Measurements from ENCODE around the gene CAPSL. TPM values are rescaled to one million over a fixed set of nuclear protein-coding genes. Genes with fewer than 3 reads are reported as not detected.
A peak's percentile ranks its signal among the peaks of the same experiment; 100 is the strongest.
"Not testable (repeated sequence)": the region's sequence is repeated elsewhere in the genome, so short reads cannot be mapped to it uniquely, and the experiment has no call there.

CAPSL gene
- total RNA-seq, 2 donors from 2014 or later, result 1.1 TPM; not detected in 1

- Mint-ChIP-seq H3K27ac (peak overlapping the region; percentile 71), H3K27me3 (no peaks in the 10 kb centered on the region), H3K4me1 (peaks cover 38% of the 10 kb centered on the region), H3K4me3 (peak overlapping the region; percentile 45), H3K36me3 (ENCODE audit: low read depth) (peaks cover 78% of the 10 kb centered on the region), H3K9me3 (peaks cover 16% of the 10 kb centered on the region)
- ATAC-seq (replicated peaks), result peak; percentile 51
These were observed 61.5 kb downstream of the CAPSL start for GRCh38 chr5:35876922-35877321.

- peaks cover 83% of the 10 kb centered on the region for H3K36me3 Mint-ChIP-seq (ENCODE audit: low read depth)
- peaks cover 38% of the 10 kb centered on the region for H3K4me1 Mint-ChIP-seq
- peak; percentile 65 for ATAC-seq (replicated peaks)
- H3K27me3 Mint-ChIP-seq, result no peaks in the 10 kb centered on the region
- peak overlapping the region; percentile 45 for H3K4me3 Mint-ChIP-seq
- H3K27ac Mint-ChIP-seq, result peak overlapping the region; percentile 71
- H3K9me3 Mint-ChIP-seq, result peaks cover 16% of the 10 kb centered on the region
These were observed 62.0 kb downstream of the CAPSL start for GRCh38 chr5:35876454-35876853.

- peaks cover 31% of the 10 kb centered on the region for H3K4me1 Mint-ChIP-seq
These were observed 67.8 kb downstream of the CAPSL start for GRCh38 chr5:35870605-35871004.

GRCh38 chr5:35869685-35870277, 68.6 kb downstream of the CAPSL start:
- ATAC-seq (replicated peaks), result peak; percentile 26
- H3K4me3 Mint-ChIP-seq, result no peak overlapping the region
- H3K27ac Mint-ChIP-seq, result peak overlapping the region; percentile 81
- H3K27me3 Mint-ChIP-seq, result no peaks in the 10 kb centered on the region
- peaks cover 100% of the 10 kb centered on the region for H3K36me3 Mint-ChIP-seq (ENCODE audit: low read depth)
- peaks cover 38% of the 10 kb centered on the region for H3K4me1 Mint-ChIP-seq
- H3K9me3 Mint-ChIP-seq, result peaks cover 7% of the 10 kb centered on the region

More at GRCh38 chr5:35870605-35871004, 67.8 kb downstream of the CAPSL start:
- Mint-ChIP-seq H3K4me3 (no peak overlapping the region), H3K27ac (peak overlapping the region; percentile 61), H3K27me3 (no peaks in the 10 kb centered on the region), H3K9me3 (peaks cover 7% of the 10 kb centered on the region), H3K36me3 (ENCODE audit: low read depth) (peaks cover 100% of the 10 kb centered on the region)
- no peak for ATAC-seq (replicated peaks)

- H3K9me3 Mint-ChIP-seq, result no peaks in the 10 kb centered on the region
- peaks cover 40% of the 10 kb centered on the region for H3K4me1 Mint-ChIP-seq
- no peak for ATAC-seq (replicated peaks)
- peaks cover 100% of the 10 kb centered on the region for H3K36me3 Mint-ChIP-seq (ENCODE audit: low read depth)
- H3K4me3 Mint-ChIP-seq, result peak overlapping the region; percentile 38
- H3K27ac Mint-ChIP-seq, result peak overlapping the region; percentile 81
- H3K27me3 Mint-ChIP-seq, result no peaks in the 10 kb centered on the region
These were observed 70.4 kb downstream of the CAPSL start for GRCh38 chr5:35867998-35868397.

- Mint-ChIP-seq H3K4me3 (peak overlapping the region; percentile 87), H3K36me3 (ENCODE audit: low read depth) (peaks cover 100% of the 10 kb centered on the region), H3K27me3 (no peaks in the 10 kb centered on the region), H3K27ac (peak overlapping the region; percentile 78), H3K9me3 (no peaks in the 10 kb centered on the region), H3K4me1 (peaks cover 58% of the 10 kb centered on the region)
- peak; percentile 72 for ATAC-seq (replicated peaks)
These were observed 75.3 kb downstream of the CAPSL start for GRCh38 chr5:35863159-35863558.

DNA sequence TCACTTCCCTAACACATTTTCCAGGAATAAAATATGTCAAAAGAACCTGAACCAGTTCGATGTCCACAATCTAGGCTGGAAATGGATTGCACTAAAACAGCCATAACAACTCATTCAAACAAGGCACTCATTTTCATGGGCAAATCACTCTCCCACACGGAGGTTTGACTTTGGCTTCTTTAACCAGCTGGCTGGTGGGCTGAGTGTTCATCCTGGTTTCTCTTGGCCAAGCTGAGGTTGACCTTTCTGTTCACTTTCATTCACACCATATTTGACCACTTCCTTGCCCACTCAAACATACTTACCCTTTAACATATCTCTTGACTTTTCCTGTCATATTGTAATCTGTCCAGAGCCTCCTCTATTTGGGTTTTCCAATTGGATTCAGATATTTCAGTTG, 76.3 kb downstream of the CAPSL start:
- peaks cover 51% of the 10 kb centered on the region for H3K4me1 Mint-ChIP-seq
- H3K4me3 Mint-ChIP-seq, result peak overlapping the region; percentile 87
- H3K27me3 Mint-ChIP-seq, result no peaks in the 10 kb centered on the region
- no peak for ATAC-seq (replicated peaks)
- peak overlapping the region; percentile 78 for H3K27ac Mint-ChIP-seq
- H3K36me3 Mint-ChIP-seq (ENCODE audit: low read depth), result peaks cover 100% of the 10 kb centered on the region
- no peaks in the 10 kb centered on the region for H3K9me3 Mint-ChIP-seq

GRCh38 chr5:35861718-35862117, 76.7 kb downstream of the CAPSL start:
- no peak for ATAC-seq (replicated peaks)
- Mint-ChIP-seq H3K27ac (peak overlapping the region; percentile 78), H3K36me3 (ENCODE audit: low read depth) (peaks cover 100% of the 10 kb centered on the region), H3K27me3 (no peaks in the 10 kb centered on the region), H3K9me3 (no peaks in the 10 kb centered on the region), H3K4me3 (peak overlapping the region; percentile 87), H3K4me1 (peaks cover 51% of the 10 kb centered on the region)

DNA sequence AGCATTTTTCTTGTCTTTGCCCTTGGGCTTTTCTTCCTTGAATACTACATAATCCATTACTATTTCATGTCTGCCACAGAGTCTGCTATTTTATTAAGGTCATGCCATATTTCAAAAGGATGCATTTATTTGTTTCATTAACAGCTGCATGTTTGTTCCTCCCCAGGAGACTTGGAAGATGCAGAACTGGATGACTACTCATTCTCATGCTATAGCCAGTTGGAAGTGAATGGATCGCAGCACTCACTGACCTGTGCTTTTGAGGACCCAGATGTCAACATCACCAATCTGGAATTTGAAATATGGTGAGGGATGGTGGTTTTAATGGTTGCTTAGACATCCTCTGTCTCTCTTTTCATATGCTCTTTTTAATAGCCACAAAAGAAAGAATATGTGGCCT, 77.7 kb downstream of the CAPSL start:
- ATAC-seq (replicated peaks), result no peak
- Mint-ChIP-seq H3K9me3 (no peaks in the 10 kb centered on the region), H3K27ac (peak overlapping the region; percentile 78), H3K36me3 (ENCODE audit: low read depth) (peaks cover 99% of the 10 kb centered on the region), H3K4me1 (peaks cover 44% of the 10 kb centered on the region), H3K4me3 (peak overlapping the region; percentile 87), H3K27me3 (no peaks in the 10 kb centered on the region)

GRCh38 chr5:35859101-35859661, 79.2 kb downstream of the CAPSL start:
- H3K4me3 Mint-ChIP-seq, result peak overlapping the region; percentile 87
- ATAC-seq (replicated peaks), result peak; percentile 15
- peak overlapping the region; percentile 78 for H3K27ac Mint-ChIP-seq
- H3K27me3 Mint-ChIP-seq, result no peaks in the 10 kb centered on the region
- H3K36me3 Mint-ChIP-seq (ENCODE audit: low read depth), result peaks cover 99% of the 10 kb centered on the region
- H3K9me3 Mint-ChIP-seq, result no peaks in the 10 kb centered on the region
- peaks cover 37% of the 10 kb centered on the region for H3K4me1 Mint-ChIP-seq

DNA sequence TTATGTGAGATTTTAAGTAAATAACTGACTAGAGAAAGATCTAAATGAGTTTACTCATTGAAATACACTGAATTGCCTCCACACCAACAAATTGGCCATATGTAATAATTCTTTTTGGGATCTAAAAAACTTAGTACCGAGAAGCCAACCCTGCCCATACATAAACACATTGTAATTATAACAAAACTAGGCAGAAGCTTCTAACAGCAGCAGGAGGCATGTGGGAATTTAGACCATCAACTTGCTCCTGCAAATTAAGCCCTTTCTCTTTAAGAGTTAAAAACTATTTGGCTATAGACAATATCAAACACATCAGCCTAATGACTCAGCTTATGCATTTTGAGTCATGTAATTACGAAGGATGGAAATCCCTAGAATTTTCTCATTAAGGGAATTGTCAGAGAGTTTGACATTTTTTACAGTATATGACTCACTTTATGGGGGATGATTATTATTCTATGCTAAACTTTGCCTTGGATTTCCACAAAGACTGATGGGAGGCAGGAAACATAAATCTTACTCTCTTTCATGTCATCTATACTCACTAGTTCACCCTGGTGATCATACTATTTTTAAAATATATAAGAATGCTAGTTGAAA, 80.7 kb downstream of the CAPSL start:
- peak overlapping the region; percentile 87 for H3K4me3 Mint-ChIP-seq
- H3K9me3 Mint-ChIP-seq, result no peaks in the 10 kb centered on the region
- peaks cover 99% of the 10 kb centered on the region for H3K36me3 Mint-ChIP-seq (ENCODE audit: low read depth)
- peaks cover 30% of the 10 kb centered on the region for H3K4me1 Mint-ChIP-seq
- peak overlapping the region; percentile 78 for H3K27ac Mint-ChIP-seq
- no peaks in the 10 kb centered on the region for H3K27me3 Mint-ChIP-seq
- ATAC-seq (replicated peaks), result peak; percentile 1

DNA sequence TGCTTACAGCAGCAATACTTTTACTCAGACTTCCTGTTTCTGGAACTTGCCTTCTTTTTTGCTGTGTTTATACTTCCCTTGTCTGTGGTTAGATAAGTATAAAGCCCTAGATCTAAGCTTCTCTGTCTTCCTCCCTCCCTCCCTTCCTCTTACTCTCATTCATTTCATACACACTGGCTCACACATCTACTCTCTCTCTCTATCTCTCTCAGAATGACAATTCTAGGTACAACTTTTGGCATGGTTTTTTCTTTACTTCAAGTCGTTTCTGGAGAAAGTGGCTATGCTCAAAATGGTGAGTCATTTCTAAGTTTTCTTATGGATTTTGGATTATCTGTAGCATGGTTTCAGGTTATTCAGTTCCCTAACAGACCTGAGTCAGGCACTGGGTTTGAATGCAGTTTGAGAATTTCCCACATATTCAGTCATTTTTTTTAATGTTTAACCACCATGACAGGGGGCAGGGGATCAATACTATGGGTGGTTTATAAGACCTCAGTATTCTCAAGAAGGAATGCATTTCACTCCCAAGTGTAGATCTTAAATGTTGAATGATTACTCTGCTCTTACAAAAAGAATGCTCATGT, 81.6 kb downstream of the CAPSL start, which contains the start of gene IL7R:
Gene IL7R, plus strand, starts transcription at position 127 of the 587 bp plus-strand sequence. Its CDS starts 87 bp downstream, at position 214.
- peaks cover 24% of the 10 kb centered on the region for H3K4me1 Mint-ChIP-seq
- peaks cover 98% of the 10 kb centered on the region for H3K36me3 Mint-ChIP-seq (ENCODE audit: low read depth)
- H3K9me3 Mint-ChIP-seq, result no peaks in the 10 kb centered on the region
- H3K4me3 Mint-ChIP-seq, result peak within 1 kb of the TSS; percentile 87
- H3K27ac Mint-ChIP-seq, result peak within 1 kb of the TSS; percentile 78
- ATAC-seq (replicated peaks), result peak; percentile 63
- no peaks in the 10 kb centered on the region for H3K27me3 Mint-ChIP-seq

DNA sequence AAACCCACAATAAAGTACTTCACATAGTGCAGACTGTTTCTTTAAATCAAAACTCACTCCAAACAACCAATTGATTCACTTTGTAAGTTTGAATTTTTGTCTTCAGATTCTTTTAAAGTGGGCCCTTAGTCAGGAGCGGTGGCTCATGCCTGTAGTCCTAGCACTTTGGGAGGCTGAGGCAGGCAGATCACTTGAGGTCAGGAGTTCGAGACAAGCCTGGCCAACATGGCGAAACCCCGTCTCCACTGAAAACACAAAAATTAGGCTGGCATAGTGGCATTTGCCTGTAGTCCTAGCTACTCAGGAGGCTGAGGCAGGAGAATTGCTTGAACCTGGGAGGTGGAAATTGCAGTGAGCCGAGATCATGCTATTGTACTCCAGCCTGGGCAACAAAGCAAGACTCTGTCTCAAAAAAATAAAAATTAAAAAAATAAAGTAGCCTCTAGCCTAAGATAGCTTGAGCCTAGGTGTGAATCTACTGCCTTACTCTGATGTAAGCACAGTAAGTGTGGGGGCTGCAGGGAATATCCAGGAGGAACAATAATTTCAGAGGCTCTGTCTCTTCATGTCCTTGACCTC, 82.1 kb downstream of the CAPSL start:
- Mint-ChIP-seq H3K4me1 (peaks cover 18% of the 10 kb centered on the region), H3K4me3 (peak overlapping the region; percentile 87), H3K36me3 (ENCODE audit: low read depth) (peaks cover 92% of the 10 kb centered on the region), H3K27ac (peak overlapping the region; percentile 78)
- H3K27me3 Mint-ChIP-seq; ATAC-seq (replicated peaks); H3K9me3 Mint-ChIP-seq: not testable (repeated sequence)

GRCh38 chr5:35855187-35855586, 83.2 kb downstream of the CAPSL start:
- peak overlapping the region; percentile 78 for H3K27ac Mint-ChIP-seq
- no peak for ATAC-seq (replicated peaks)
- peak overlapping the region; percentile 87 for H3K4me3 Mint-ChIP-seq
- no peaks in the 10 kb centered on the region for H3K27me3 Mint-ChIP-seq
- H3K4me1 Mint-ChIP-seq, result peaks cover 16% of the 10 kb centered on the region
- H3K36me3 Mint-ChIP-seq (ENCODE audit: low read depth), result peaks cover 81% of the 10 kb centered on the region
- H3K9me3 Mint-ChIP-seq, result no peaks in the 10 kb centered on the region
